Endothelial cell of umbilical vein (primary cell): ENCODE data around the gene EYS. TPM values are rescaled to one million over a fixed set of nuclear protein-coding genes. Genes with fewer than 3 reads are reported as not detected.

Source experiments
- BruUV-seq: library from RNA; stranded (reverse); fragments of 400-500 nt; replicated peaks from 2 replicates; lab custom pipeline; 2021; lab: Mats Ljungman, UMichigan
- CTCF ChIA-PET: fragments of 300-600, 350-600 bp; sonication (Branson Sonifier 250); formaldehyde crosslinking; loops from one replicate; lab custom pipeline; 2021; ENCODE audit warnings: antibody characterized with exemption, inconsistent platforms; lab: Charles Lee
- POLR2A ChIA-PET: fragments of 300-600, 350-600 bp; sonication (Branson Sonifier 250); formaldehyde crosslinking; loops from one replicate; lab custom pipeline; 2021; ENCODE audit warnings: antibody characterized with exemption, inconsistent platforms; lab: Charles Lee
- DNase-seq: peaks from one replicate; pipeline ENCODE4 v3.0.0-alpha.2; 2011; ENCODE audit warnings: low read depth, low spot score
- FAIRE-seq: peaks from 2 replicates; lab custom pipeline; 2011; peaks lifted over from hg19 to GRCh38; lab: Jason Lieb, UNC
- H2AFZ ChIP-seq: 2 replicates; pipeline ENCODE4 v1.6.0; 2012; ENCODE audit warnings: low read depth, low read length, control low read depth, inconsistent platforms
- H3K27ac ChIP-seq: 2 replicates; pipeline ENCODE4 v1.5.1; 2011; ENCODE audit warnings: low read depth, mild to moderate bottlenecking, control low read depth, low read length, moderate library complexity; ENCODE audit not compliant: insufficient read depth
- H3K27me3 ChIP-seq, 2 experiments: 2 replicates each; pipeline versions ENCODE4 v1.6.0 to v1.6.1; 2011; ENCODE audit warnings: low read length in 2 of 2, mixed read lengths in 1 of 2; ENCODE audit not compliant: control insufficient read depth in 2 of 2, insufficient read depth in 2 of 2
- H3K36me3 ChIP-seq, 2 experiments: 2 replicates in 1 of 2; 3 replicates in 1 of 2; pipeline ENCODE4 v1.5.1; 2011; ENCODE audit warnings: low read length in 2 of 2, mild to moderate bottlenecking in 1 of 2, moderate library complexity in 1 of 2; ENCODE audit not compliant: control insufficient read depth in 2 of 2, insufficient read depth in 2 of 2; ENCODE audit errors: extremely low read depth in 1 of 2
- H3K4me1 ChIP-seq: 3 replicates; pipeline ENCODE4 v1.5.1; 2011; ENCODE audit warnings: mild to moderate bottlenecking, low read length; ENCODE audit not compliant: control insufficient read depth, insufficient read depth; ENCODE audit errors: extremely low read depth
- H3K4me2 ChIP-seq: 2 replicates; pipeline ENCODE4 v1.6.1; 2011; ENCODE audit warnings: low read length, control low read depth, mixed read lengths; ENCODE audit not compliant: insufficient read depth
- H3K4me3 ChIP-seq, 3 experiments: fragments of 200-600 bp in 1 of 3; sonication (generic), shearing (Covaris generic) in 1 of 3; replicated peaks in 1 of 3; 2 replicates each; pipeline ENCODE4 v1.5.1; 2011 to 2016; ENCODE audit warnings: control low read depth in 3 of 3, low read length in 3 of 3, mild to moderate bottlenecking in 2 of 3, inconsistent platforms in 1 of 3, low read depth in 1 of 3, moderate library complexity in 1 of 3; ENCODE audit not compliant: insufficient read depth in 1 of 3
- H3K79me2 ChIP-seq: 2 replicates; pipeline ENCODE4 v1.6.0; 2012; ENCODE audit warnings: low read length, inconsistent platforms; ENCODE audit not compliant: control insufficient read depth, insufficient read depth
- H3K9ac ChIP-seq: replicated peaks from 2 replicates; pipeline ENCODE3; 2011; ENCODE audit warnings: low read length, control low read depth; ENCODE audit not compliant: insufficient read depth; ENCODE audit errors: extremely low read depth
- H3K9me1 ChIP-seq: replicated peaks from 3 replicates; pipeline ENCODE4 v1.6.0; 2011; ENCODE audit warnings: mild to moderate bottlenecking, low read length; ENCODE audit not compliant: control insufficient read depth, insufficient read depth; ENCODE audit errors: extremely low read depth
- H3K9me3 ChIP-seq: replicated peaks from 2 replicates; pipeline ENCODE4 v1.5.1; 2012; ENCODE audit warnings: low read length, inconsistent platforms; ENCODE audit not compliant: control insufficient read depth, insufficient read depth
- H4K20me1 ChIP-seq: replicated peaks from 2 replicates; pipeline ENCODE3; 2011; ENCODE audit warnings: mild to moderate bottlenecking, low read length; ENCODE audit not compliant: control insufficient read depth, insufficient read depth; ENCODE audit errors: extremely low read depth
- EZH2 ChIP-seq: IDR thresholded peaks from 2 replicates; pipeline ENCODE4 v1.6.1; 2012; ENCODE audit warnings: borderline replicate concordance, low read depth, mild to moderate bottlenecking, moderate library complexity, low read length, inconsistent platforms; ENCODE audit not compliant: severe bottlenecking
- FOS ChIP-seq: IDR thresholded peaks from 2 replicates; pipeline ENCODE4 v1.6.1; 2011; ENCODE audit warnings: mild to moderate bottlenecking, low read length, moderate library complexity, borderline replicate concordance; ENCODE audit not compliant: insufficient read depth
- GATA2 ChIP-seq: IDR thresholded peaks from 2 replicates; pipeline ENCODE4 v1.7.0; 2011; ENCODE audit warnings: low read depth, mild to moderate bottlenecking, moderate library complexity, mixed read lengths, low read length; ENCODE audit not compliant: insufficient read length, insufficient read depth
- JUN ChIP-seq: IDR thresholded peaks from 2 replicates; pipeline ENCODE4 v1.6.1; 2011; ENCODE audit warnings: borderline replicate concordance, low read depth; ENCODE audit not compliant: insufficient read length, insufficient read depth
- MYC ChIP-seq: IDR thresholded peaks from one replicate; pipeline ENCODE4 v1.6.1; 2011; ENCODE audit warnings: mild to moderate bottlenecking, low read depth, low read length
- POLR2A ChIP-seq: IDR thresholded peaks from 2 replicates; pipeline ENCODE4 v1.6.1; 2012; ENCODE audit warnings: low read depth, mild to moderate bottlenecking, control low read depth, low read length
- POLR2AphosphoS5 ChIP-seq: IDR thresholded peaks from 2 replicates; pipeline ENCODE4 v1.6.1; 2012; ENCODE audit warnings: low read depth, mild to moderate bottlenecking, control low read depth, low read length, moderate library complexity; ENCODE audit not compliant: insufficient read depth
- dilution Hi-C: fragments of 300-500 bp; cut with MboI; formaldehyde crosslinking; loops from one replicate; pipeline ENCODE4 v1.15.0; 2019; ENCODE audit warnings: low sequenced_read_pairs; ENCODE audit not compliant: extremely low pct_ligation_motif_present
- intact Hi-C: fragments of 100-400 bp; cut with micrococcal nuclease; formaldehyde crosslinking; loops from one replicate; pipeline ENCODE4 v1.10.0; 2022
- polyA plus RNA-seq, 4 experiments: library from polyadenylated mRNA; depleted of rRNA in 3 of 4; stranded (reverse) in 3 of 4; unstranded in 1 of 4; fragments of >200 nt; gene quantifications; 2 replicates each; pipeline versions ENCODE4 v1.2.1 to v1.2.3, GENCODE V29; 2011 to 2012; ENCODE audit warnings: missing spikeins in 1 of 4
- total RNA-seq: library from RNA; stranded (reverse); gene quantifications from 2 replicates; pipeline ENCODE4 v1.2.3, GENCODE V29; 2021
- TF ChIP-seq, protein P1 (sequence below), 2 donors: IDR thresholded peaks; 1 replicate in 1 of 2; 2 replicates in 1 of 2; pipeline ENCODE4 v1.5.1; 2011; ENCODE audit warnings: low read length in 2 of 2, mild to moderate bottlenecking in 2 of 2, moderate library complexity in 2 of 2, control low read depth in 1 of 2, inconsistent platforms in 1 of 2, low read depth in 1 of 2; ENCODE audit not compliant: insufficient read depth in 1 of 2; ENCODE audit errors: extremely low read depth in 1 of 2
- TF ChIP-seq, protein P2 (sequence below): IDR thresholded peaks from 2 replicates; pipeline ENCODE4 v1.6.1; 2011; ENCODE audit not compliant: insufficient read depth, insufficient read length

Gene EYS
- total and polyA plus RNA-seq, 2 donors (not counting 3 experiments of a cell fraction or from before 2014, with no cell fraction given): 0.01 to 0.27 TPM

DNA sequence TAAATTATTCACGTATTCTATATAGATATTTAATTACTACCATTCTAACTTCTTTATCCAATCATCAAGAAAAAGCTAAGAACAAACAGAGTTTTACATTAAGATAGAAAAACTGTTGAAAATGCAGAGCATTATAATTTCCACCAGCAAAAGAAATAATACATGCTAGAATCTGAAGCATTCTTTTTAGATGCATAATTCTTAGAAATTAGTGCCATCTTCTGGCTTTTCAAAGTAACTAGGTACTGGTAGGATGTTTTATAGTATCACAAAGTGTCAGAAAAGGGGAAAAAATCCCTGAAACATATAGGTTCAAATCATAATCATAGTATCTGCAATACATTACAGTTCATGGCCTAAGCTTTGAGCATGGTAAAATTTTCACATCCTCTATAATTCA lies 1892.6 kb downstream of the EYS start:
- Histone ChIP-seq H3K9me1 (no peaks in the 10 kb centered on the region), H3K27me3 (no peaks in the 10 kb centered on the region), H3K4me1 (no peaks in the 10 kb centered on the region), H3K27ac (no peak overlapping the region), H3K9ac (no peak overlapping the region), H3K4me3 (no peak overlapping the region), H3K79me2 (no peaks in the 10 kb centered on the region), H2AFZ (no peak overlapping the region), H3K9me3 (no peaks in the 10 kb centered on the region), H4K20me1 (no peaks in the 10 kb centered on the region), H3K36me3 (no peaks in the 10 kb centered on the region), H3K4me2 (no peak overlapping the region)
- no peak for FAIRE-seq
- POLR2A ChIA-PET: no interaction called here
- dilution Hi-C loops: no loop called here
- CTCF ChIA-PET: interaction anchor here (0.6 to 2.8 kb wide), 4 partner anchors 8 to 463 kb away, joined by 3 to 19 read pairs (median 4); no protein-coding TSS in a partner anchor
- intact Hi-C loops: no loop called here
- no TSS peak for BruUV-seq
- TF ChIP-seq GATA2 (no peak), JUN (no peak), POLR2AphosphoS5 (no peak), EZH2 (no peak), FOS (no peak), POLR2A (no peak), MYC (no peak)
- TF ChIP-seq, protein P1, sequence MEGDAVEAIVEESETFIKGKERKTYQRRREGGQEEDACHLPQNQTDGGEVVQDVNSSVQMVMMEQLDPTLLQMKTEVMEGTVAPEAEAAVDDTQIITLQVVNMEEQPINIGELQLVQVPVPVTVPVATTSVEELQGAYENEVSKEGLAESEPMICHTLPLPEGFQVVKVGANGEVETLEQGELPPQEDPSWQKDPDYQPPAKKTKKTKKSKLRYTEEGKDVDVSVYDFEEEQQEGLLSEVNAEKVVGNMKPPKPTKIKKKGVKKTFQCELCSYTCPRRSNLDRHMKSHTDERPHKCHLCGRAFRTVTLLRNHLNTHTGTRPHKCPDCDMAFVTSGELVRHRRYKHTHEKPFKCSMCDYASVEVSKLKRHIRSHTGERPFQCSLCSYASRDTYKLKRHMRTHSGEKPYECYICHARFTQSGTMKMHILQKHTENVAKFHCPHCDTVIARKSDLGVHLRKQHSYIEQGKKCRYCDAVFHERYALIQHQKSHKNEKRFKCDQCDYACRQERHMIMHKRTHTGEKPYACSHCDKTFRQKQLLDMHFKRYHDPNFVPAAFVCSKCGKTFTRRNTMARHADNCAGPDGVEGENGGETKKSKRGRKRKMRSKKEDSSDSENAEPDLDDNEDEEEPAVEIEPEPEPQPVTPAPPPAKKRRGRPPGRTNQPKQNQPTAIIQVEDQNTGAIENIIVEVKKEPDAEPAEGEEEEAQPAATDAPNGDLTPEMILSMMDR (IDR thresholded peaks at IDR 0.05; ENCODE audit: extremely low read depth in 1 of 2, insufficient read depth in 1 of 2, low read depth in 1 of 2, low read length in 2 of 2): no peak
- TF ChIP-seq, protein P2, sequence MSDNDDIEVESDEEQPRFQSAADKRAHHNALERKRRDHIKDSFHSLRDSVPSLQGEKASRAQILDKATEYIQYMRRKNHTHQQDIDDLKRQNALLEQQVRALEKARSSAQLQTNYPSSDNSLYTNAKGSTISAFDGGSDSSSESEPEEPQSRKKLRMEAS: no peak
- DNase-seq: no peak
